Measurements from ENCODE around the gene XKR3.

The XKR3 gene

GRCh38 chr22:16831257-16831656 lies 6.0 kb upstream of the XKR3 start:
- Histone ChIP-seq H2BK5ac (ENCODE audit: low read length) (no peak overlapping the region), H3K14ac (ENCODE audit: low read length) (no peak overlapping the region), H3K18ac (ENCODE audit: low read length) (no peak overlapping the region), H3K4ac (ENCODE audit: low read length) (no peak overlapping the region), H2AFZ (ENCODE audit: low read length) (no peak overlapping the region), H3K9ac (ENCODE audit: low read depth, low read length, poor library complexity) (no peak overlapping the region), H3K36me3 (replicated peaks in 1 of 2; ENCODE audit: control insufficient read depth in 2 of 2, insufficient read depth in 2 of 2, low read length in 2 of 2) (no peaks in the 10 kb centered on the region), H3K23ac (ENCODE audit: low read depth, low read length, poor library complexity) (no peak overlapping the region), H3K4me1 (ENCODE audit: control insufficient read depth in 2 of 2, insufficient read depth in 1 of 2, low read depth in 1 of 2, low read length in 2 of 2) (no peaks in the 10 kb centered on the region), H3K9me3 (replicated peaks in 1 of 2; ENCODE audit: control insufficient read depth in 2 of 2, insufficient read depth in 1 of 2, low read depth in 1 of 2, low read length in 2 of 2) (no peaks in the 10 kb centered on the region), H4K91ac (ENCODE audit: low read depth, low read length, poor library complexity) (no peak overlapping the region), H3K27me3 (ENCODE audit: control insufficient read depth in 3 of 3, insufficient read depth in 3 of 3, low read depth in 1 of 3, low read length in 3 of 3) (no peaks in the 10 kb centered on the region), H2AK5ac (ENCODE audit: low read depth, low read length) (no peak overlapping the region), H3K27ac (replicated peaks; ENCODE audit: low read length) (no peak overlapping the region), H4K8ac (ENCODE audit: low read depth, low read length) (no peak overlapping the region), H3K4me2 (ENCODE audit: insufficient read depth, low read length, poor library complexity, severe bottlenecking) (no peak overlapping the region), H2BK12ac (ENCODE audit: low read length) (no peak overlapping the region), H2BK15ac (ENCODE audit: low read length) (no peak overlapping the region), H3K4me3 (ENCODE audit: low read length in 2 of 2) (no peak overlapping the region), H2BK120ac (ENCODE audit: low read depth, low read length) (no peak overlapping the region), H3K79me1 (ENCODE audit: low read depth, low read length) (no peaks in the 10 kb centered on the region)
- DNase-seq (ENCODE audit: low spot score), result no peak
- WGBS, 2 donors (ENCODE audit: extremely low coverage in 2 of 2, insufficient read length in 2 of 2, insufficient replicate concordance in 1 of 2), result no CpG with 5 or more reads among the region's 5 CpGs

- DNase-seq (ENCODE audit: low spot score), result no peak
- no peaks in the 10 kb centered on the region for H3K79me1 ChIP-seq (ENCODE audit: low read depth, low read length)
- H3K18ac ChIP-seq (ENCODE audit: low read length), result no peak overlapping the region
- no peak overlapping the region for H3K4ac ChIP-seq (ENCODE audit: low read length)
- no peak overlapping the region for H3K23ac ChIP-seq (ENCODE audit: low read depth, low read length, poor library complexity)
- no peaks in the 10 kb centered on the region for H3K27me3 ChIP-seq (ENCODE audit: control insufficient read depth in 3 of 3, insufficient read depth in 3 of 3, low read depth in 1 of 3, low read length in 3 of 3)
- no peak overlapping the region for H3K4me2 ChIP-seq (ENCODE audit: insufficient read depth, low read length, poor library complexity, severe bottlenecking)
- no peak overlapping the region for H2BK120ac ChIP-seq (ENCODE audit: low read depth, low read length)
- no peak overlapping the region for H2BK5ac ChIP-seq (ENCODE audit: low read length)
- no peak overlapping the region for H2BK15ac ChIP-seq (ENCODE audit: low read length)
- H3K4me1 ChIP-seq (ENCODE audit: control insufficient read depth in 2 of 2, insufficient read depth in 1 of 2, low read depth in 1 of 2, low read length in 2 of 2), result peaks cover 0 to 3% of the 10 kb centered on the region in 2 donors
- no peaks in the 10 kb centered on the region for H3K9me3 ChIP-seq (replicated peaks in 1 of 2; ENCODE audit: control insufficient read depth in 2 of 2, insufficient read depth in 1 of 2, low read depth in 1 of 2, low read length in 2 of 2)
- H2AK5ac ChIP-seq (ENCODE audit: low read depth, low read length), result no peak overlapping the region
- no CpG with 5 or more reads among the region's 3 CpGs for WGBS, 2 donors (ENCODE audit: extremely low coverage in 2 of 2, insufficient read length in 2 of 2, insufficient replicate concordance in 1 of 2)
- no peak overlapping the region for H3K14ac ChIP-seq (ENCODE audit: low read length)
- no peak overlapping the region for H4K8ac ChIP-seq (ENCODE audit: low read depth, low read length)
- H3K9ac ChIP-seq (ENCODE audit: low read depth, low read length, poor library complexity), result no peak overlapping the region
- H3K4me3 ChIP-seq (ENCODE audit: low read length in 2 of 2), result no peak overlapping the region
- H4K91ac ChIP-seq (ENCODE audit: low read depth, low read length, poor library complexity), result no peak overlapping the region
- H2AFZ ChIP-seq (ENCODE audit: low read length), result no peak overlapping the region
- no peak overlapping the region for H2BK12ac ChIP-seq (ENCODE audit: low read length)
- no peak overlapping the region for H3K27ac ChIP-seq (replicated peaks; ENCODE audit: low read length)
- H3K36me3 ChIP-seq (replicated peaks in 1 of 2; ENCODE audit: control insufficient read depth in 2 of 2, insufficient read depth in 2 of 2, low read length in 2 of 2), result no peaks in the 10 kb centered on the region
These were observed 4.8 kb upstream of the XKR3 start for GRCh38 chr22:16829985-16830384.

GRCh38 chr22:16828876-16829275 lies 3.7 kb upstream of the XKR3 start:
- Histone ChIP-seq H3K23ac (ENCODE audit: low read depth, low read length, poor library complexity) (no peak overlapping the region), H3K4ac (ENCODE audit: low read length) (no peak overlapping the region), H3K27me3 (ENCODE audit: control insufficient read depth in 3 of 3, insufficient read depth in 3 of 3, low read depth in 1 of 3, low read length in 3 of 3) (no peaks in the 10 kb centered on the region), H3K9me3 (replicated peaks in 1 of 2; ENCODE audit: control insufficient read depth in 2 of 2, insufficient read depth in 1 of 2, low read depth in 1 of 2, low read length in 2 of 2) (no peaks in the 10 kb centered on the region), H3K4me3 (ENCODE audit: low read length in 2 of 2) (no peak overlapping the region), H3K79me1 (ENCODE audit: low read depth, low read length) (no peaks in the 10 kb centered on the region), H2AK5ac (ENCODE audit: low read depth, low read length) (no peak overlapping the region), H3K18ac (ENCODE audit: low read length) (no peak overlapping the region), H4K91ac (ENCODE audit: low read depth, low read length, poor library complexity) (no peak overlapping the region), H2BK12ac (ENCODE audit: low read length) (no peak overlapping the region), H2AFZ (ENCODE audit: low read length) (no peak overlapping the region), H3K4me2 (ENCODE audit: insufficient read depth, low read length, poor library complexity, severe bottlenecking) (no peak overlapping the region), H3K36me3 (replicated peaks in 1 of 2; ENCODE audit: control insufficient read depth in 2 of 2, insufficient read depth in 2 of 2, low read length in 2 of 2) (no peaks in the 10 kb centered on the region), H2BK120ac (ENCODE audit: low read depth, low read length) (no peak overlapping the region), H2BK5ac (ENCODE audit: low read length) (no peak overlapping the region), H2BK15ac (ENCODE audit: low read length) (no peak overlapping the region), H4K8ac (ENCODE audit: low read depth, low read length) (no peak overlapping the region), H3K4me1 (ENCODE audit: control insufficient read depth in 2 of 2, insufficient read depth in 1 of 2, low read depth in 1 of 2, low read length in 2 of 2) (peaks cover 0 to 3% of the 10 kb centered on the region in 2 donors), H3K9ac (ENCODE audit: low read depth, low read length, poor library complexity) (no peak overlapping the region), H3K27ac (replicated peaks; ENCODE audit: low read length) (no peak overlapping the region), H3K14ac (ENCODE audit: low read length) (no peak overlapping the region)
- no peak for DNase-seq (ENCODE audit: low spot score)
- whole genome bisulfite sequencing, 2 donors (ENCODE audit: extremely low coverage in 2 of 2, insufficient read length in 2 of 2, insufficient replicate concordance in 1 of 2), result no CpG with 5 or more reads among the region's 4 CpGs

GRCh38 chr22:16827506-16827905 lies 2.3 kb upstream of the XKR3 start:
- no peak overlapping the region for H2AFZ ChIP-seq (ENCODE audit: low read length)
- no peak overlapping the region for H2AK5ac ChIP-seq (ENCODE audit: low read depth, low read length)
- H2BK5ac ChIP-seq (ENCODE audit: low read length), result no peak overlapping the region
- no peaks in the 10 kb centered on the region for H3K79me1 ChIP-seq (ENCODE audit: low read depth, low read length)
- H2BK120ac ChIP-seq (ENCODE audit: low read depth, low read length), result no peak overlapping the region
- no peaks in the 10 kb centered on the region for H3K27me3 ChIP-seq (ENCODE audit: control insufficient read depth in 3 of 3, insufficient read depth in 3 of 3, low read depth in 1 of 3, low read length in 3 of 3)
- H3K27ac ChIP-seq (replicated peaks; ENCODE audit: low read length), result no peak overlapping the region
- H3K4ac ChIP-seq (ENCODE audit: low read length), result no peak overlapping the region
- no peak overlapping the region for H4K91ac ChIP-seq (ENCODE audit: low read depth, low read length, poor library complexity)
- H3K4me1 ChIP-seq (ENCODE audit: control insufficient read depth in 2 of 2, insufficient read depth in 1 of 2, low read depth in 1 of 2, low read length in 2 of 2), result peaks cover 0 to 3% of the 10 kb centered on the region in 2 donors
- H3K9me3 ChIP-seq (replicated peaks in 1 of 2; ENCODE audit: control insufficient read depth in 2 of 2, insufficient read depth in 1 of 2, low read depth in 1 of 2, low read length in 2 of 2), result no peaks in the 10 kb centered on the region
- no peak overlapping the region for H3K9ac ChIP-seq (ENCODE audit: low read depth, low read length, poor library complexity)
- H3K14ac ChIP-seq (ENCODE audit: low read length), result no peak overlapping the region
- no peaks in the 10 kb centered on the region for H3K36me3 ChIP-seq (replicated peaks in 1 of 2; ENCODE audit: control insufficient read depth in 2 of 2, insufficient read depth in 2 of 2, low read length in 2 of 2)
- H3K4me2 ChIP-seq (ENCODE audit: insufficient read depth, low read length, poor library complexity, severe bottlenecking), result no peak overlapping the region
- H4K8ac ChIP-seq (ENCODE audit: low read depth, low read length), result no peak overlapping the region
- H3K18ac ChIP-seq (ENCODE audit: low read length), result no peak overlapping the region
- H3K4me3 ChIP-seq (ENCODE audit: low read length in 2 of 2), result no peak overlapping the region
- WGBS, 2 donors (ENCODE audit: extremely low coverage in 2 of 2, insufficient read length in 2 of 2, insufficient replicate concordance in 1 of 2), result no CpG with 5 or more reads among the region's 1 CpG
- DNase-seq (ENCODE audit: low spot score), result no peak
- H2BK15ac ChIP-seq (ENCODE audit: low read length), result no peak overlapping the region
- no peak overlapping the region for H3K23ac ChIP-seq (ENCODE audit: low read depth, low read length, poor library complexity)
- no peak overlapping the region for H2BK12ac ChIP-seq (ENCODE audit: low read length)

All from neuronal stem cell (in vitro differentiated cells).